SK-N-MC (cell line): Measurements from ENCODE around the gene ZNF460.
A peak's percentile ranks its signal among the peaks of the same experiment; 100 is the strongest.

Experiments used
- DNase-seq: peaks from one replicate; pipeline ENCODE4 v3.0.0-alpha.2; 2011; ENCODE audit warnings: low read depth, low spot score
- H3K27ac ChIP-seq: fragments of 200-600 bp; sonication (generic); 2 replicates; pipeline ENCODE4 v1.5.1; 2016; ENCODE audit warnings: mixed run types
- H3K36me3 ChIP-seq: fragments of 200-600 bp; sonication (generic); 2 replicates; pipeline ENCODE4 v1.6.1; 2017; ENCODE audit warnings: antibody characterized with exemption, low read length, mixed read lengths; ENCODE audit not compliant: insufficient read depth
- H3K4me3 ChIP-seq: fragments of 200-600 bp; sonication (generic); 2 replicates; pipeline ENCODE4 v1.5.1; 2016
- H3K9ac ChIP-seq: fragments of 200-600 bp; sonication (generic); 2 replicates; pipeline ENCODE4 v1.8.0; 2017; ENCODE audit warnings: mixed run types, mixed read lengths; ENCODE audit not compliant: insufficient read length
- H3K9me3 ChIP-seq: fragments of 200-600 bp; sonication (generic); 2 replicates; pipeline ENCODE4 v1.6.1; 2017; ENCODE audit warnings: low read depth, mild to moderate bottlenecking, antibody characterized with exemption, low read length, moderate library complexity, mixed read lengths
- EZH2 ChIP-seq: fragments of 200-600 bp; sonication (generic); IDR thresholded peaks from one replicate; pipeline ENCODE4 v1.6.1; 2017; ENCODE audit warnings: antibody characterized with exemption
- FOXP2 ChIP-seq: optimal IDR thresholded peaks from 2 replicates; pipeline ENCODE3; 2011; ENCODE audit warnings: mild to moderate bottlenecking, moderate library complexity; ENCODE audit not compliant: insufficient read depth; ENCODE audit errors: extremely low read length, control extremely low read depth
- POLR2AphosphoS5 ChIP-seq: IDR thresholded peaks from 2 replicates; pipeline ENCODE4 v1.6.1; 2012; ENCODE audit warnings: mild to moderate bottlenecking, low read depth, low read length, borderline replicate concordance

Gene ZNF460

DNA sequence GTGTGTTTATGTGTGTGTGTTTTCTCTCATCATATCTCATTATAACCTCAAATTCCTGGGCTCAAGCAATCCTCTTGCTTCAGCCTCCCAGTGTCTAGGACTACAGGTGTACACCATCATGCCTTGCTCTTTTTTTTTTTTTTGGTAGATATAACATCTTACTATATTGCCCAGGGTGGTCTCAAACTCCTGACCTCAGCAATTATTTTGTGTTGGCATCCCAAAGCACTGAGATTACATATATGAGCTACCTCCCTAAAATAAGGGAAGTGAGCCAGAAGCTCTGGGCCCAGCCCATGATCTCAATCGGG lies 39.5 kb downstream of the ZNF460 start:
- no peak for DNase-seq
- peak overlapping the region; percentile 70 for H3K27ac ChIP-seq
- peak overlapping the region; percentile 93 for H3K4me3 ChIP-seq
- H3K9me3 ChIP-seq: no peaks in the 10 kb centered on the region
- TF ChIP-seq POLR2AphosphoS5 (no peak), FOXP2 (no peak), EZH2 (no peak)
- H3K36me3 ChIP-seq: peaks cover 20% of the 10 kb centered on the region
- peak overlapping the region; percentile 98 for H3K9ac ChIP-seq

DNA sequence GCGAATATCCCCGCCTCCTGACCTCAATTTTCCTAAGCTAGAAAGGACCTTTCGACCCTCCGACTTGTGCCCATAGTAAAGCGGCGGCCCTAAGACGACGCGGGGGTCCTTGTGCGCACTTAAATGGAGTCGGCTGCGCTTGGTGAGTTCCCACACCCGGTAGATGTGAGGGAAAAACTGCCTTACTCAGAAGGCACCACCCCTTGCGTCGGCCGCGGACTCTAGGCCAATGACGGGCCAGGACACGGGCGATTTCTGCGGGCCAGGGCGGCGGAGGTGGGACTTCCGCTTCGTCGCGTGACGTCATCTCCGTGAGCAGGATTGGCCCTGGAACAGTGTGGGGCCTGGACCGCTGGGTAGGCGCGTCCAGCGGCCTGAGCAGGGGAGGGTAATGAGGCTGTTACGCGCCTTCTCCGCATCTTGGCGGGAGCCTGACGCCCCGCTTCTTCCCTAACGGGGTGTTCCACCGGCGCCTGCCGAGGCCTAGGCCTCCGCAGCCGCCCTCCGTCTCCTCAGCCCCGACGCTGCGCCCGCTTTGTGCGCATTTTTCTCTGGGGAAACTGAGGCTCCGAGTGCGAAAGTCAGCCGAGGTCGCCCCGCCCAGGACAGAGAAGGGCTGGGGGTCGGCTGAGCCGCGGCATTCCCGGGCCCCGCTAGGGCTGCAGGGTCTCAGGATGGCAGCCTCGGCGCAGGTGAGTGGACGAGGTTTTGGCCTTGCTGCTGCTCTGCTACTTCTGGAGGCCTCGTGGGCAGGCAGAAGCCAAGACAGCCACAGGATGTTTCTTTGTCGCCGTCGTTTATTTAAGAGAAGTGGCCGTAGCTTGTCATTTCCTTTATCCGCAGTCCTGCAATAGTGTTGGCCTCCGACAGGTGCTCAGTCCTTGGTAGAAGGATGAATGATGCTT lies 40.1 kb downstream of the ZNF460 start, which contains the start of gene ZNF543:
Gene ZNF543, plus strand, starts transcription at position 293 of the 905 bp plus-strand sequence. Its CDS starts 382 bp downstream, at position 675.
- TF ChIP-seq FOXP2 (no peak), POLR2AphosphoS5 (peak; percentile 87)
- Histone ChIP-seq H3K9ac (peak within 1 kb of the TSS; percentile 98), H3K36me3 (peaks cover 26% of the 10 kb centered on the region), H3K4me3 (peak within 1 kb of the TSS; percentile 93), H3K9me3 (no peaks in the 10 kb centered on the region), H3K27ac (peak within 1 kb of the TSS; percentile 70)
- DNase-seq: peak; percentile 58

DNA sequence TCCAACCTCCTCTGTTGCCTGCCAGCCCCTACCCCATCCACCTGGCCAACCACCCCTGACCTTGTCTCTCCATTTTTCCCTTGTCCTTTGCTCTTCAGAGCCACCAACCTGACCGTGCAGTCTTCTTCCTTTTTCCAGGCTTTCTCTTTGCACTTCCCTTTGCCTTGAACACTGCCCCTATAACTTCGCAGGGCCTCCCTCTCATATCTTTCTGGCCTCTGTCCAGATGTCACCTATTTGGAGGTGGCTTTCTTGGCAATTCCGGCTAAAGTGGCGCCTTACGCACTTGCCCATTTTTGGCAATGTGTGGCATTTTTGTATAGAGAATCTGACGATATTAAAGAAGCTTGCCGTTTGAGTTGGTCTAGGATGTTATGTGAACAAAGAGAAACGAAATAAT lies 40.8 kb downstream of the ZNF460 start:
- no peaks in the 10 kb centered on the region for H3K9me3 ChIP-seq
- peak overlapping the region; percentile 98 for H3K9ac ChIP-seq
- peak overlapping the region; percentile 93 for H3K4me3 ChIP-seq
- TF ChIP-seq POLR2AphosphoS5: no peak
- TF ChIP-seq FOXP2: no peak
- no peak for TF ChIP-seq EZH2
- no peak overlapping the region for H3K27ac ChIP-seq
- H3K36me3 ChIP-seq: peaks cover 33% of the 10 kb centered on the region
- DNase-seq: no peak

DNA sequence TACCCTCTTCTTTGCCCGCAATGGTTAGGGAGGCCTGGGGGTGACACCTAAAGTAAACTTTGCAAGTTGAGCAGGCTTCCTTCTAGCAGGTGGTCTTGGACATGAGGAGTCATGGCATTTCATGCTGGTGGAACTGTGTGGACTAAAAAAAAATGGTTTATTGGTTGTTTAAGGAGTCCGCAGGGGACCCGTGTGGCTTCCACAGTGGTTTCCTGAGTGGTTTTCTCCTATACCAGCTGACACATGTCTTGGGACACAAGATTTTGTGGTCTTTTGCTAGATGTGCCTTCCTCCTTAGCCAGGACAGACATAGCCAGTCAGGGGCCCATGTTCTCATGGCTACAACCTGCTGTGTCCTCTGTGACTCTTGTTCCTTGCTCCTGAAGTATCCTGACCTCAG lies 41.5 kb downstream of the ZNF460 start:
- TF ChIP-seq FOXP2 (no peak), EZH2 (no peak), POLR2AphosphoS5 (no peak)
- DNase-seq: no peak
- Histone ChIP-seq H3K9me3 (no peaks in the 10 kb centered on the region), H3K36me3 (peaks cover 39% of the 10 kb centered on the region), H3K27ac (no peak overlapping the region), H3K9ac (peak overlapping the region; percentile 98), H3K4me3 (peak overlapping the region; percentile 93)

DNA sequence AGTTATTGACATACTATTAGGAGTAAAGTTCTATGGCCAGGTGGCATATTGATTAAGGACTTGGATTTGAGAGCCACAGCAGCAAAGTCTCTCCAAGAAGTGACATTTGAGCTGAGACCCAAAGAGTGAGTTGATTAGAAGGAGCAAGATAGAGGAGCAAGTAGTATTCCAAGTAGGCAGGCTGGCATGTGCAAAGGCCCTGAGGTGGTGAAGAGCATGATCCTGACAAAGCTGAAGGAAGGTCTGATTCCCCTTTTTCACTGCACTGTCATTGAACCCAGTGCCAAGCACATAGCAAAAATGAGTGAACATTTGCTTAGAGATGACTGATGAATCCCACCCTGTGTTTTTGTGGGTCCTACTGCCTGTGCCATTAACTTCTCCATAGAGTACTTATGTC lies 44.7 kb downstream of the ZNF460 start:
- peaks cover 70% of the 10 kb centered on the region for H3K36me3 ChIP-seq
- 0 out of 2 replicates have a peak, but pooled peaks cover 4% of the 10 kb centered on the region for H3K9me3 ChIP-seq
- no peak for TF ChIP-seq POLR2AphosphoS5
- TF ChIP-seq EZH2: no peak
- TF ChIP-seq FOXP2: no peak
- H3K9ac ChIP-seq: no peak overlapping the region
- H3K27ac ChIP-seq: no peak overlapping the region
- H3K4me3 ChIP-seq: no peak overlapping the region
- DNase-seq: no peak

DNA sequence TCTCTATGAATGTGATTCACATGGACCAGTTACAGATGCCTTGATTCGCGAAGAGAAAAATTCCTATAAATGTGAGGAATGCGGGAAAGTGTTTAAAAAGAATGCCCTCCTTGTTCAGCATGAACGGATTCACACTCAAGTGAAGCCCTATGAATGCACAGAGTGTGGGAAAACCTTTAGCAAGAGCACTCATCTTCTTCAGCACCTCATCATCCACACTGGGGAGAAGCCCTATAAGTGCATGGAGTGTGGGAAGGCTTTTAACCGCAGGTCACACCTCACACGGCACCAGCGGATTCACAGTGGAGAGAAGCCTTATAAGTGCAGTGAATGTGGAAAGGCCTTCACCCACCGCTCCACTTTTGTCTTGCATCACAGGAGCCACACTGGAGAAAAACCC lies 47.7 kb downstream of the ZNF460 start:
- peaks cover 73% of the 10 kb centered on the region for H3K36me3 ChIP-seq
- no peak for DNase-seq
- H3K4me3 ChIP-seq: no peak overlapping the region
- H3K27ac ChIP-seq: no peak overlapping the region
- TF ChIP-seq POLR2AphosphoS5 (no peak), EZH2 (no peak)
- no peak overlapping the region for H3K9ac ChIP-seq
- H3K9me3 ChIP-seq: 0 out of 2 replicates have a peak, but pooled peaks cover 4% of the 10 kb centered on the region

DNA sequence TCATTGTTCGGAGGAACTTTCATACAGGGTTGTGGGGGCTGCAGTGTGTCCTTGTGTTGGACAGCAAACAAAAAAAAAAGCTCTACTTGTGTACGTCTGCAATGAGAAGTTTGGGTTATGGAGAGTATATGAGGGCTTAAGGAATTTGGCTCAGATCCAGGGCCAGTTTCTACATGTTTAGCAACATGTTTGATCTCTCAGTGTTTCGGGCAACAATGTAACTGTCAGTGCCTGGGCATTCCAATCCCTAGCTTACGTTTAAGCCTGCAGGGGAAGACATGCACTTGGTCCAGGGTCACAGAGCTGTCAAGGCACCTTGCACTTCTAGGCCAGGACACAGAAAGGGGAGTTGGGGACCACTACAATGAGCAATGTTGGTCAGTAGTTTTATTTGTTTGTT lies 53.9 kb downstream of the ZNF460 start:
- TF ChIP-seq POLR2AphosphoS5 (no peak), EZH2 (no peak), FOXP2 (no peak)
- H3K27ac ChIP-seq: no peak overlapping the region
- H3K9ac ChIP-seq: no peak overlapping the region
- no peak for DNase-seq
- H3K4me3 ChIP-seq: no peak overlapping the region
- no peaks in the 10 kb centered on the region for H3K9me3 ChIP-seq
- H3K36me3 ChIP-seq: peaks cover 11% of the 10 kb centered on the region

DNA sequence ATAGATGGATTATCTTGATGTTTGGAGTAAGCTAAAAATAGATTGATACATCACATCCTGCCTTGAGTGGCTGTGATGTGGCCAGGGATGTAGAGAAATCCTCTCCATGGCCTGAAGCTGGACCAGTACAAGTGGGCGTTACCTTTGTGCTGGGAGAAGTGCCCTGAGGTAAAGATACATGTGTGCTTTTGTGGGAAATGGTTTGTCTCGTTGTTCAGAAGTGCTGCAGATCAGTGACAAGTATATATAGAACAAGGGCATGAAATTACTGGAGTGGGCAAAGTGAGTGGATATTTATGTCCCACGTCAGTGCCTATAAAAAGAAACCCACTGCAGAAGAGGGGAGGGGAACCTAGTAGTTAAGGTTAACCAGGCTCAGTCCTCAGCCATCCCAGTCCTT lies 58.6 kb downstream of the ZNF460 start:
- DNase-seq: no peak
- TF ChIP-seq POLR2AphosphoS5: no peak
- no peak for TF ChIP-seq EZH2
- H3K4me3 ChIP-seq: no peak overlapping the region
- H3K9me3 ChIP-seq: no peaks in the 10 kb centered on the region
- H3K27ac ChIP-seq: no peak overlapping the region
- H3K36me3 ChIP-seq: no peaks in the 10 kb centered on the region
- H3K9ac ChIP-seq: no peak overlapping the region

DNA sequence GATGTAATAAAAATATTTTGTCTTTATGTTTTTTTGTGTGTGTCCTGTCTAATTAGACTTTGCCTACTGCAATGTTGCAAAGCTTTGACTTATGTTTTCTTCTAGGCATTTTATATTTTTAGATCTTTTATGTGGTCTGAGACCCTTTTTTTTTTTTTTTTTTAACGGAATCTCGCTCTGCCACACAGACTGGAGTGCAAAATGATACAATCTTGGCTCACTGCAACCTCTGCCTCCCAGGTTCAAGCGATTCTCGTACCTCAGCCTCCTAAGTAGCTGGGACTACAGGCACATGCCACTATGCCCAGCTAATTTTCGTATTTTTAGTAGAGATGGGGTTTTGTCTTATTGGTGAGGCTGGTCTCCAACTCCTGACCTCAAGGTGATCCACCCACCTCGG lies 62.3 kb downstream of the ZNF460 start:
- DNase-seq: no peak
- Histone ChIP-seq H3K4me3 (no peak overlapping the region), H3K9ac (no peak overlapping the region), H3K27ac (no peak overlapping the region), H3K36me3 (no peaks in the 10 kb centered on the region), H3K9me3 (no peaks in the 10 kb centered on the region)
- TF ChIP-seq FOXP2: no peak
- TF ChIP-seq EZH2: no peak
- TF ChIP-seq POLR2AphosphoS5: no peak
